HEK293T (cell line): Measurements from ENCODE around the gene ZBTB7B.

Experiments used
- ARNT ChIP-seq: fragments of 450-650 bp; IDR thresholded peaks from 2 replicates; pipeline ENCODE4 v1.6.1; 2017; ENCODE audit warnings: mild to moderate bottlenecking
- BHLHE40 ChIP-seq: fragments of 450-650 bp; IDR thresholded peaks from 2 replicates; pipeline ENCODE4 v1.6.1; 2016; ENCODE audit warnings: mild to moderate bottlenecking, moderate library complexity, borderline replicate concordance
- CTBP1 ChIP-seq: fragments of 450-650 bp; IDR thresholded peaks from 2 replicates; pipeline ENCODE4 v1.6.1; 2016; ENCODE audit warnings: borderline replicate concordance
- FOXM1 ChIP-seq: fragments of 450-650 bp; IDR thresholded peaks from 2 replicates; pipeline ENCODE4 v1.6.1; 2017; ENCODE audit warnings: mild to moderate bottlenecking, borderline replicate concordance
- SP1 ChIP-seq: fragments of 450-650 bp; IDR thresholded peaks from 2 replicates; pipeline ENCODE4 v1.6.1; 2017
- TARDBP ChIP-seq: fragments of 450-650 bp; IDR thresholded peaks from 2 replicates; pipeline ENCODE4 v1.6.1; 2016

GRCh38 chr1:154955039-154955717, 47.4 kb upstream of the ZBTB7B start:
- TF ChIP-seq SP1 (no peak), BHLHE40 (no peak), CTBP1 (no peak), ARNT (no peak), FOXM1 (no peak), TARDBP (no peak)
